ENCODE data around the gene SNTG2. TPM values are rescaled to one million over a fixed set of nuclear protein-coding genes. Genes with fewer than 3 reads are reported as not detected.

The SNTG2 gene
- total and polyA plus RNA-seq, 10 donors: 1.9 to 59.4 (median 18.3) TPM

- no peak overlapping the region for H3K4me3 ChIP-seq
- DNase-seq: no peak
- intact Hi-C loops (cut with DNase I; ENCODE audit: low total_unique reads): no loop called here
- no peak overlapping the region for H3K27ac ChIP-seq
- no peaks in the 10 kb centered on the region for H3K27me3 ChIP-seq (replicated peaks in 1 of 7)
- H3K4me1 ChIP-seq: no peaks in the 10 kb centered on the region
- TF ChIP-seq POLR2A (IDR thresholded peaks at IDR 0.05): no peak
- TF ChIP-seq, protein P1, sequence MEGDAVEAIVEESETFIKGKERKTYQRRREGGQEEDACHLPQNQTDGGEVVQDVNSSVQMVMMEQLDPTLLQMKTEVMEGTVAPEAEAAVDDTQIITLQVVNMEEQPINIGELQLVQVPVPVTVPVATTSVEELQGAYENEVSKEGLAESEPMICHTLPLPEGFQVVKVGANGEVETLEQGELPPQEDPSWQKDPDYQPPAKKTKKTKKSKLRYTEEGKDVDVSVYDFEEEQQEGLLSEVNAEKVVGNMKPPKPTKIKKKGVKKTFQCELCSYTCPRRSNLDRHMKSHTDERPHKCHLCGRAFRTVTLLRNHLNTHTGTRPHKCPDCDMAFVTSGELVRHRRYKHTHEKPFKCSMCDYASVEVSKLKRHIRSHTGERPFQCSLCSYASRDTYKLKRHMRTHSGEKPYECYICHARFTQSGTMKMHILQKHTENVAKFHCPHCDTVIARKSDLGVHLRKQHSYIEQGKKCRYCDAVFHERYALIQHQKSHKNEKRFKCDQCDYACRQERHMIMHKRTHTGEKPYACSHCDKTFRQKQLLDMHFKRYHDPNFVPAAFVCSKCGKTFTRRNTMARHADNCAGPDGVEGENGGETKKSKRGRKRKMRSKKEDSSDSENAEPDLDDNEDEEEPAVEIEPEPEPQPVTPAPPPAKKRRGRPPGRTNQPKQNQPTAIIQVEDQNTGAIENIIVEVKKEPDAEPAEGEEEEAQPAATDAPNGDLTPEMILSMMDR (IDR thresholded peaks at IDR 0.05 in 8 of 11, conservative IDR thresholded peaks at IDR 0.05 in 3 of 11): no peak
- TF ChIP-seq POLR2AphosphoS5 (IDR thresholded peaks at IDR 0.05): no peak
- H3K9me3 ChIP-seq: peaks cover 0 to 2% (median 0%) of the 10 kb centered on the region in 8 donors
- WGBS, 5 donors: 88 to 95% (median 94%) methylated on average over 14 of the region's 14 CpGs
- no peaks in the 10 kb centered on the region for H3K36me3 ChIP-seq
Observed at GRCh38 chr2:929925-930324, 20.7 kb upstream of the SNTG2 start.

- Histone ChIP-seq H3K9me3 (peaks cover 0 to 2% (median 0%) of the 10 kb centered on the region in 8 donors), H3K27ac (no peak overlapping the region), H3K27me3 (replicated peaks in 1 of 7) (no peaks in the 10 kb centered on the region), H3K4me3 (no peak overlapping the region), H3K4me1 (no peaks in the 10 kb centered on the region), H3K36me3 (no peaks in the 10 kb centered on the region)
- 91 to 95% (median 93%) methylated on average over 4 of the region's 4 CpGs for WGBS, 5 donors
- no peak for DNase-seq
- TF ChIP-seq, protein P1 (IDR thresholded peaks at IDR 0.05 in 8 of 11, conservative IDR thresholded peaks at IDR 0.05 in 3 of 11): no peak
- TF ChIP-seq POLR2AphosphoS5 (IDR thresholded peaks at IDR 0.05) (no peak), POLR2A (IDR thresholded peaks at IDR 0.05) (no peak)
- intact Hi-C loops (cut with DNase I; ENCODE audit: low total_unique reads): no loop called here
Observed at GRCh38 chr2:930935-931334, 19.7 kb upstream of the SNTG2 start.

DNA sequence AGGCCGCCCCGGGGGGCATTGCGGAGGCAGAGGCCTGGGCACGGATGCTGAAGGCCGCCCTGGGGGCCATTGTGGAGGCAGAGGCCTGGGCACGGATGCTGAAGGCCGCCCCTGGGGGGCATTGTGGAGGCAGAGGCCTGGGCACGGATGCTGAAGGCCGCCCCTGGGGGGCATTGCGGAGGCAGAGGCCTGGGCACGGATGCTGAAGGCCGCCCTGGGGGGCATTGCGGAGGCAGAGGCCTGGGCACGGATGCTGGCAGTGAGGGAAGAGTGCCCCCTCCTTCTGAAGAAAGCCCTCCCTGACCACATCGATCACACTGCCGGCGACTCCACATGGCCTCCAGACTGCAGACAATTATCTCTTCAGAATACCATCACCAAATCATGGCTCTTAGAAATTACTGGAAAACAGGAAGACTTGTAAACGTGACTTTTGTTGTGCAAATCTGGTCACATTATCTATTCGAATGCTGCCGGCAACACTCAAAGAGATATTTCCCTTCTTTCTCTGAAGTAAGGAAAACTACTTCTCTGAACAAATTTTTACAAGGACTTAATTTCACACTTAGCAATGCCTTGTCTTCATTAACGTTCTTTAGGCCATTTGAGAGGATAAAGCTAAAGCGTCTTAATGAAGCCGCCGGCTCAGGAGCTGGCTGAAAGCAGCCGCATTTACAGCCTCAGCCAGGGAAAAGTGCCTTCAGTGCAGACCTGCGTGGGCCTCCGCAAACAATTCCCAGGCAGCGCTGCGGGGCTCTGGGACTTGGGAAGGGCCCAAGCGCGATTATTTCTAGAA, 18.1 kb upstream of the SNTG2 start:
- no peak overlapping the region for H3K4me3 ChIP-seq
- H3K36me3 ChIP-seq: no peaks in the 10 kb centered on the region
- H3K27me3 ChIP-seq (replicated peaks in 1 of 7): no peaks in the 10 kb centered on the region
- intact Hi-C loops (cut with DNase I; ENCODE audit: low total_unique reads): no loop called here
- DNase-seq: no peak
- WGBS, 5 donors: 80 to 88% (median 84%) methylated on average over 22 to 31 of the region's 31 CpGs
- H3K9me3 ChIP-seq: no peaks in the 10 kb centered on the region
- no peak overlapping the region for H3K27ac ChIP-seq
- TF ChIP-seq POLR2AphosphoS5 (IDR thresholded peaks at IDR 0.05) (no peak), POLR2A (IDR thresholded peaks at IDR 0.05) (no peak)
- TF ChIP-seq, protein P1 (IDR thresholded peaks at IDR 0.05 in 8 of 11, conservative IDR thresholded peaks at IDR 0.05 in 3 of 11): no peak
- no peaks in the 10 kb centered on the region for H3K4me1 ChIP-seq

DNA sequence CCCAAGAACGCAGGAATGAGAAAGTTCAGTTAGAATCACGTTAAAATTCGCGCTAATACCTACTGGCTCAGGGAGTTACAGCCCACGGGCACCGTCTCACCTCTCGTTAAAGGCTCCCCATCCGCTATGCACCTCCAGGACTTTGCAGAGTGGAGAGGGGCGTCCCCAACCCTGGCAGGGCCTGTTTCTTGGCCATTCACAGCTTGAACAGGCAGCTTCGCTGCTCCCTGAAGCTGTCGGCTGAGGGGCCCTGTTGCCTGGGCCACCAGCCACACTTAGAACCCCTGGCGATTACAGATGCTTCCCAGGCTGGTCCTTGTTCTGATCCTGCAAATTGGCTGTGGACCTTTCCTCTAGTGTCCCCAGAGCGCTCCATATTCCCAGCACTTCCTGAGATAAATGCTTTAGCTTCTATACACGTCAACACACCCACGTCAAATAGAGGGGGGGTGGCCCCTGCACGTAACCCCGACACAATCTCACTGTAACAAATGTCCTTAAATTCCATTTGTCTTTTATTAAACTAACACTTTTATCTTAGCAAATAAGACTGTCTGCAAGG, 16.8 kb upstream of the SNTG2 start:
- Histone ChIP-seq H3K27me3 (replicated peaks in 1 of 7) (no peaks in the 10 kb centered on the region), H3K4me1 (peaks cover 0 to 8% (median 2%) of the 10 kb centered on the region in 6 donors), H3K27ac (no peak overlapping the region), H3K4me3 (no peak overlapping the region), H3K9me3 (no peaks in the 10 kb centered on the region), H3K36me3 (no peaks in the 10 kb centered on the region)
- TF ChIP-seq POLR2A (IDR thresholded peaks at IDR 0.05) (no peak), POLR2AphosphoS5 (IDR thresholded peaks at IDR 0.05) (no peak)
- TF ChIP-seq, protein P1 (IDR thresholded peaks at IDR 0.05 in 8 of 11, conservative IDR thresholded peaks at IDR 0.05 in 3 of 11): no peak
- WGBS, 5 donors: 81 to 90% (median 88%) methylated on average over 17 of the region's 17 CpGs
- intact Hi-C loops (cut with DNase I; ENCODE audit: low total_unique reads): no loop called here
- no peak for DNase-seq

Measured in spleen (tissue), 11 donors.